GM18951 (cell line): ENCODE data around the gene RASA3.

Experiments
- POLR2A ChIP-seq: IDR thresholded peaks from 4 replicates; pipeline ENCODE4 v1.6.1; 2011; ENCODE audit warnings: mild to moderate bottlenecking; ENCODE audit not compliant: insufficient read length, insufficient read depth; ENCODE audit errors: extremely low read depth
- in situ Hi-C: fragments of 300-500 bp; cut with MboI; formaldehyde crosslinking; loops from one replicate; pipeline ENCODE4 v1.12.0; 2022; ENCODE audit warnings: low sequenced_read_pairs, mixed read lengths, inconsistent platforms; ENCODE audit not compliant: unreplicated experiment

Gene RASA3

DNA sequence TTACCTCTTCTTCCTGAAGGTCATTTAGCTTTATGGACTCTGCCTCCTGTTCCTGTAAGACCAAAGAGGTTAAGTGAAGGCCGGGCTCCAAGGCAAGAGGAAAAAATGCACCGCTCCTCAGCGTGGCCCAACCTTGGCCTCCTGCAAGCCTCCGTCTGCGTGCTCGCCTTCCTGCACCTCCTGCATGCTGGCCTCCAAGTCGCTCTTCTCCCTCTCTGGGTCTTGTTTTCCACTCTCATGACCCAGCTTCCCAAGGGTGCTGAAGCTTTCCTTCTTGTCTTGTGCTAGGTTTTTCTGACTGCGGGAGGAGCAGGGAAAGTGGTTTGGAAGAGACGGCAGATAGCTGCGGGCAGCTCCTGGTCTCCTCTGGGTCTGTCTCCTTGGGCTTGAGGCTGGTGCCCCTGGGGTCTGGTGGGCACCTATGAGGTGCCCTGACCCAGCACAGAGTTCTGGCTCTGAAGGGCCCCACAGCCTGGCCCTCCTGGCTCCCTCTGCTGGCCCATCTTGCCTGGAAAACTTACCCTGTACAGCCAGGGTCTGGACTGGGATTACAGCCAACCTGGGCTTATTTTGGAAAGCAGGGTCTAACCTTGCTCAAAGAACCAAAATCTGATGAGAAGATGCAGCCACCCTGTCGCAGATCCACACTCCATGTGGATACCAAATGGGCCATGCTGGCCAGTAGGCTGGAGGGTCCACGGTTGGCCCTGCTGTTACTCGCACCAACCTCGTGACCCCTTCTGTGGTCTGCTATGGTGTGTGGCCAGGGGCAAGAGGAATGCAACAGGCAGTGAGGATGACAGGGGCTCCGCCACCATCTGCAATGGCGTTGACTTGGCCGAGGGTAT, 163.7 kb downstream of the RASA3 start:
- TF ChIP-seq POLR2A: no peak
- in situ Hi-C loops: no loop called here

DNA sequence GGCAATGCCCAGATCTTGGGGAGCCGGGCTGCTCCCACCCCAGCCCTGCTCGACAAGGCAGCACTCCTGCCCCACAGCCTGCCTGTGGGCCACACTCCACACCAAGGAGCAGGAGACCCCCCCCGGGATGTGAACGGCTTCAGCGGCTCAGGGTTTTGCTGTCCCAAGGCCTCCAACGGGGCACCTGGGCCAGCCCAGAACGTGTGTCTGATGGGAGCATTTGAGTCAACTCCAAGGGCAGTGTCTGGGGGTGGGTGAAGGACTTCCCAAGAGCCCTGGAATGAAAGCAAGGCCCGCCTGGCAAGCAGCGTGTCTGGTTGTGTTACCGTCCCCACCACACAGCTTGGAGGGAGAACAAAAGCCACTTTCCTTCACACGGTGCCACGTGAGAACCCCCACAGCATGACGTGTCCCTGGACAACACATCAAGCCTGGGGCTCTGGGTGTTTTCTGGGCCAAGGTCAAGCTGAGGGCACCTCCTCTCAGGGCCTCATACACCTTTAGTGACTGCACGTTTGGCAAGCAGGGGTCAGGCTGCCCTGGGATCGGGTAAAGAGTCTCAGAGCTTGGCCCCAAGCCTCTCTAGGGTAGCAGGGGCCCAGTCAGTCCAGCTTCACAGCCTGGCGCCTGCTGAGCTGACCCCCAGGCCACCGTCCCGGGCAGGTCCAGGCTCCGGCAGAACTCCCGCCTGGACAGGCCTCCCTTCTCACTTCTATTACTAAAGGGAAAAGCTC, 164.5 kb downstream of the RASA3 start:
- in situ Hi-C loops: no loop called here
- no peak for TF ChIP-seq POLR2A

DNA sequence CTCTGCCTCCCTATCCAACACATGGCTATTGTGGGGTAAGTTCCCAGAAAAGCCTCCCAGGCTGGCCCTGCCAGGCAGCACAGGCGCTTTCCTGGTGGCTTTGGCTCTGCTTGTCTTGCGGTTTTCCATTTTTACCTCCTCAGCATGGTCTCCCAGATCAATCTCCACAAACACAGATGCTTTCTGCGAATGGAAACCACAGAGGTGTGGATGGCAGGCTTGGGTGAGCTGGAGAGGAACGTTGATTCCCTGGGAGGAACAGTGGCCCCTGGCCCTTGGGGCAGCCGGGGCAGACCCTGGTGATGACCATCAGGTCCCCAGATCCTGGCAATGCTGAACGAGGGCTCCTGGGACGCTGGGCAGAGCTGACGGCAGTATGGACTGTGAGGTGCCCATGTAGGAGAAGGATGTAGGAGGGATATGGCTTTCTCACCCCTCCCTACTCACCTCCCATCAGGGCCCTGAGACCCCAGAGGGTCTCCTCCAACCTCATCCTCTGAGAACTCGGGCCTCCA, 165.2 kb downstream of the RASA3 start:
- in situ Hi-C loops: no loop called here
- no peak for TF ChIP-seq POLR2A

DNA sequence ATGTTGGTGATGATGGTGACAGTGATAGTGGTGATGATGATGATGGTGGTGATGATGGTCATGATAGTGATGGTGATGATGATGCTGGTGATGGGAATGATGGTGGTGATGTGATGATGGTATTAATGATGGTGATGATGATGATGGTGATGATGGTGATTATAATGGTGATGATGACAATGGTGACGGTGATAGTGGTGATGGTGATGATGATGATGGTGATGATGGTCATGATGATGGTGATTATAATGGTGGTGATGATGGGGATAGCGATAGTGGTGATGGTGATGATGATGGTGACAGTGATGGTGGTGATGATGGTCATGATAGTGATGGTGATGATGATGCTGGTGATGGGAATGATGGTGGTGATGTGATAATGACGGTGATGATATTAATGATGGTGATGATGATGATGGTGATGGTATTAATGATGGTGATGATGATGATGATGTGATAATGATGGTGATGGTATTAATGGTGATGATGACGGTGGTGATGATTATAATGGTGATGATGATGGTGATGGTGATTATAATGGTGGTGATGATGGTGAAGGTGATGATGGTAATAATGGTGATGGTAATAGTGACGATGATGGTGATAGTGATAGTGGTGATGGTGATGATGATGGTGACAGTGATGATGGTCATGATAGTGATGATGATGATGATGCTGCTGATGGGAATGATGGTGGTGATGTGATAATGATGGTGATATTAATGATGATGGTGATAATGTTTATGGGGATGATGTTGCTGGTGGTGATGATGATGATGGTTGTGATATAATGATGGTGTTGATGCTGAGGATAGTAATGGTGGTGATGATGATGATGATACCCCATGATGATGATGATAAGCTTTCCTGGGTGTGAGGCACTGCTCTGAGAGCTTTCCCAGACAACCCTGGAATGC, 166.2 kb downstream of the RASA3 start:
- no peak for TF ChIP-seq POLR2A
- in situ Hi-C loops: no loop called here

DNA sequence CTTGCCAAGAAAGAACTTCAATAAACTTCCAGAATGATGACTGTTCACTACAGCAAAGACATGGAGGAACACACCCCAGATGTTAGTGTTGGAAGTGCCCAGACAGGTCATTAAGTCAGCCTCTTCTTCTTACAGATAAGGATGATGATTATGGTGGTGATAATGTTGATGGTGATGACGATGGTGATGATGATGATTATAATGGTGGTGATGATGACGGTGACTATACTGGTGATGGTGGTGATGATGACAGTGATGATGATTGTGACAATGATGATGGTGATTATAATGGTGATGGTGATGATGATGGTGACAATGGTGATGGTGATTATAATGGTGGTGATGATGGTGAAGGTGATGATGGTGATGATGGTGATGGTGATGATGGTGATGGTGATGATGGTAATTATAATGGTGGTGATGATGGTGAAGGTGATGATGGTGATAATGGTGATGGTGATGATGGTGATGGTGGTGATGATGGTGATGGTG, 167.0 kb downstream of the RASA3 start:
- in situ Hi-C loops: no loop called here
- TF ChIP-seq POLR2A: no peak

DNA sequence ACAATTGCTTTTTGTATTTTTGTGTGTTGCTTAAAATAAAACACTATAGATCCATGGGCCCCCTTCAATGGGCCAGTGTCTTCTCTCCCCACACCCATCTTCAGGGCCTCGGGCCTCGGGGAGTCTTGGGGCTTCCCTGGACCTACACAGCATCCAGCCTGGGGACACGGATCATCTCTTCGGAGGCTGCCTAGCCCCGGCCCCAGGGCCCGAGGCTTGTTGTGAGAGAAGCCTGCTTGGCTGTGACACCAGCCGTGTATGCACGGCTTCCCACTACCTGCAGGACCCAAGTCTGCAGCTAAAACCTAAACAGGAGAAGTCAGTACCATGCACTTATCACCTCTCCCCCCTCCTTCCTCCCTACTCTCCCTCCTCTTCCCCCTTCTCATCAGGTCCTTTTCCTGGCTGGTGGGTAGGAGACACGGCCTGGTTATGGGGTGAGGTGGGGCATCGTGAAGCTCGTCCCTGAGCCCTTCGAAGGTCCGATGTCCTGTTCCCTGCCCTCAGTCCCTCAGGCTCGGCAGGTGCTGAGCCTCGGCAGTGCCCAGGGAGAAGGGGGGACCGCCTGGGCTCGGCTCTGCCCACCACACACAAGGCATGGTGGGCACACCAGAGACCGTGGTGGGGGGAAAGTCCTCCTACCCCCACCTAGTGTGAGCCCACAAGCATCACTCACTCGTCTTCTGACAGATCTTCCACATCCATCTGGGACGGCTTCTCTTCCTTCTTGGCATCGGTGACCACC, 168.0 kb downstream of the RASA3 start:
- in situ Hi-C loops: no loop called here
- TF ChIP-seq POLR2A: no peak

DNA sequence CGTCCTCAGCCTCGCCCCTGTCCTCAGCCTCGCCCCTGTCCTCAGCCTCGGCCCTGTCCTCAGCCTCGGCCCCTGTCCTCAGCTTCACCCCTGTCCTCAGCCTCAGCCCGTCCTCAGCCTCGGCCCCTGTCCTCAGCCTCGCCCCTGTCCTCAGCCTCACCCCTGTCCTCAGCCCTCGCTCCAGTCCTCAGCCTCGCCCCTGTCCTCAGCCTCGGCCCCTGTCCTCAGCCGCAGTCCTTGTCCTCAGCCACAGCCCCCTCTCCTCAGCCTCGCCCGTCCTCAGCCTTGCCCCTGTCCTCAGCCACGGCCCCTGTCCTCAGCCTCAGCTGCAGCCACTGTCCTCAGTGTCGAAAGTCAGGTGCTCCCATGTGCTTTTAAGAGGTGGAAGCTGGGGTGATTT, 169.0 kb downstream of the RASA3 start:
- in situ Hi-C loops: no loop called here
- no peak for TF ChIP-seq POLR2A

DNA sequence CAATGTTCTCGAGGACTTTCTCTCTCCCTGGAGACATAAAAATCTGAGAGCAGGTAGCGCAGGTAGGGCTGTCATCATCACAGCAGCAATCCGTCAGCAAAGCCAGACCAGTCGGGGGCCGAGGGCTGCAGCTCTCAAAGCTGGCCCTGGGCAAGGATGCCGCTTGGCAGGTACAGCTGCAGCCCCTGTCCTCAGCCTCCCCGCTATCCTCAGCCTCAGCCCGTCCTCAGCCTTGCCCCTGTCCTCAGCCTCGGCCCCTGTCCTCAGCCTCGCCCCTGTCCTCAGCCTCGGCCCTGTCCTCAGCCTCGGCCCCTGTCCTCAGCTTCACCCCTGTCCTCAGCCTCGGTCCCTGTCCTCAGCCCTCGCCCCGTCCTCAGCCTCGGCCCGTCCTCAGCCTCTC, 169.4 kb downstream of the RASA3 start:
- TF ChIP-seq POLR2A: no peak

DNA sequence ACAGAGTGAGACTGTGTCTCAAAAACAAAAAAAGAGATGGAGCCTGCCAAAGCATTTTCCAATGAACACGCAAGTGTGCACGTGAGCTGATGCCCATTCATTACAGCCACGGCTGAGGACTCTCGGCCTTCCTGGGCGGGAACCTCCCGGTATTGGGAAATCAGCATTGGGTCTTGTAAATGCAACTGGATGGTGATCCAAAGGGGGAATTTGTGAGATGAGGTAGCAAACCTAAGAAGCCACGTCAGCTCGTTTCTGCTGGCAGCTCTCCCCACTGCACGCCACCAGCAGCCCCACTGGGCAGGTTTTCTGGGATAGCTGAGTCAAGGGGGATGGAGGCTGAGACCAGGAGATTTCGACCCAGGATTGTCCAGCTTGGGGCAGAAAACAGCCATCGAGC, 170.0 kb downstream of the RASA3 start:
- TF ChIP-seq POLR2A: no peak
- in situ Hi-C loops: no loop called here

More for the DNA sequence above, 169.4 kb downstream of the RASA3 start:
- in situ Hi-C loops: no loop called here

DNA sequence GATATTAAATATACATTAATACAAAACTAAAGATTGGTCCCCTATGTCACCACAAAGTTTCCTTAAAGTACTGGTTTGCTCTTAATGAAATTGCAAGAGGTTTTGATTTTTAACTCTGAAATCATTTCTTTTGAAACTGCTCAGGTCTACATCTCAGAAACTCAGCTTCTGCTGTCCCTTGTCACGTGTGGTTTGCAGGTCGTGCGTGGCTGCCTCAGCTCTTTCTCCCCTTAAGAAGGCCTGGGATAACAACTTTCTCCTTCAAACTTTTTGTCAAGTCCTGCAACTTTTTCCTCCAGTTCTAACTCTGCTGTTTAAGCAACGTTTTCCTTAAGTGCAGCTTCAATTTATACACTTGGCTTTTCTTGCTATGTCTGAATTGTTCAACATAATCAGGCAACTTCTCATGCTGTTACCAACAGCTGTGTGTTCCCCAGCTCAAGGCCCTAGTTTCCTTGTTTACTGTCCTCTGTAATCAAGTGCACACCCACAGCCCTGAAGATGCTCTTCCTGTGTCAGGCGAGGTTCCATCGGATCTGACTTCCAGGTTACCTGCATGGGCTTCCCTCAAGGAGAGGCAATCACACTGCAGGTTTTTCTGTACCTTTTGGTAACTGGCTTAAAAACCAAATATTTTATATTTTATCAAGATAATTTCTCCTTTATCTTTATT, 172.0 kb downstream of the RASA3 start:
- TF ChIP-seq POLR2A: no peak
- in situ Hi-C loops: no loop called here

DNA sequence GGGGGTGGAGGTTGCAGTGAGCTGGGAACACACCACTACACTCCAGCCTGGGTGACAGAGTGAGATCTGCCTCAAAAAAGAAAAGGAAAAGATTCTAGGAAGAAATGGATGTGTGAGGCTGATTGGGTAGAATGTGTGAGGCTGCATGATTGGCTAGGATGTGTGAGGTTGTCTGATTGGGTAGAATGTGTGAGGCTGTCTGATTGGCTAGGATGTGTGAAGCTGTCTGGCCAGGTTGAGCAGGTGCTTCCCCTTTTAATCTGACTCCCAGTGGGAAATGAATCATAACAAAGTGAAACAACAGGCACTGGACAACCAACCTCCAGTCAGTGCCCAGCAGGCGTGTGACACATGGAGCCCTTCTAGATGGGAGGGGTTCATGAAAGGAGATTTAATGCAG, 173.2 kb downstream of the RASA3 start:
- in situ Hi-C loops: no loop called here
- no peak for TF ChIP-seq POLR2A

DNA sequence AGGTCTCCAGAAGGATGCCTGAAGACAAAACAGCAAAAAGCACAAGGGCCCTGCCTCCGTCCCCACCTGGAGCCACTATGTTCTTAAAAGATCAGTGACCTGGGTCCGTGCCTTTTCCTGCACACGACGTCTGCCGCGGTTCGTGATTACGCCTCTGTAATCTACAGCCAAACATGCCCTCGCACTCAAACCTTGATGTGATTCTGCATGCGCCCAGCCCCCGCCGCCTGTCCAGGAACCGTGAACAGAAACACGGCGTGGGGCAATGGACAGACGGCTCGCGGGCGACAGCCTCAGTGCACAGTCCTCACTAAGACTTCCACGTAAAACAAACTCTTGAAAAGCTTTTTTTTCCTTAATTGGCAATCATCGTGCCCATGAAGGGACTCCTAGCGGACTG, 174.1 kb downstream of the RASA3 start:
- TF ChIP-seq POLR2A: no peak
- in situ Hi-C loops: no loop called here

DNA sequence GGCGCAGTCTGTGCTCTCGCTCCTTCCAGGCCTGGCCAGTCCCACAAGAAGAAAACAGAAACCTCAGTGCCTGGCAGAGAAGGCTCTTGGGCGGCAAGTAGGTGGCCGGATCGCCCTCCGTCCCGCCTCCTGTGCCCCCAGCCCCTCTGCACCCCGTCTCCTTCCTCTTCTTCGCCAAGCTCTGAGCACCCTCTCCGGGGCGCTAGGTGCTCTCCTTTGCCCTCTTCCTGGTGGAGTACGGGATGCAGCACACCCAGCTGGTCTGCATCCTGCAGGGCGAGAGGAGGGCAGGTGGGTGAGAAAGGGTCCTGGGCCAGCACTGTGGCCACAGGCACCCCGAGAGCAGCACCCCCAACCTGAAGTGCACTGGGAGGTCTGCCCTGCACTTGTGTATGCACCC, 175.9 kb downstream of the RASA3 start:
- no peak for TF ChIP-seq POLR2A
- in situ Hi-C loops: no loop called here
